Measurements from ENCODE around the gene RAB3D. TPM values are rescaled to one million over a fixed set of nuclear protein-coding genes. Genes with fewer than 3 reads are reported as not detected.
"Not testable (repeated sequence)": the region's sequence is repeated elsewhere in the genome, so short reads cannot be mapped to it uniquely, and the experiment has no call there.

Gene RAB3D
- total RNA-seq, 1 donor from 2014 or later, result 33.9 TPM

GRCh38 chr19:11323601-11324078 is 15.8 kb downstream of the RAB3D start:
- H3K27me3 ChIP-seq, result no peaks in the 10 kb centered on the region
- H3K4me1 ChIP-seq, result peaks cover 26% of the 10 kb centered on the region
- H3K4me3 ChIP-seq, result peak overlapping the region in 1 of 2 donors; percentile 9
- no peaks in the 10 kb centered on the region for H3K9me3 ChIP-seq
- DNase-seq (ENCODE audit: extremely low spot score in 2 of 2), result no peak
- TF ChIP-seq POLR2A (IDR thresholded peaks at IDR 0.05) (no peak), POLR2AphosphoS5 (IDR thresholded peaks at IDR 0.05; ENCODE audit: insufficient read depth in 1 of 2, low read depth in 1 of 2) (no peak), CTCF (IDR thresholded peaks at IDR 0.05) (no peak)
- H3K27ac ChIP-seq, result peak overlapping the region; percentile 84
- H3K36me3 ChIP-seq, result peaks cover 0 to 22% of the 10 kb centered on the region in 2 donors
- intact Hi-C loops (cut with DNase I), result no loop called here

- H3K4me1 ChIP-seq, result peaks cover 26% of the 10 kb centered on the region
Observed at GRCh38 chr19:11322269-11323024, 17.0 kb downstream of the RAB3D start.

GRCh38 chr19:11321191-11322126 is 18.0 kb downstream of the RAB3D start:
- H3K9me3 ChIP-seq, result no peaks in the 10 kb centered on the region
- H3K4me3 ChIP-seq, result no peak overlapping the region
- no peak for DNase-seq (ENCODE audit: extremely low spot score in 2 of 2)
- H3K27ac ChIP-seq, result peak overlapping the region; percentile 5
- peaks cover 26% of the 10 kb centered on the region for H3K4me1 ChIP-seq
- H3K36me3 ChIP-seq, result peaks cover 0 to 14% of the 10 kb centered on the region in 2 donors
- H3K27me3 ChIP-seq, result no peaks in the 10 kb centered on the region
- TF ChIP-seq POLR2A (IDR thresholded peaks at IDR 0.05) (no peak), CTCF (IDR thresholded peaks at IDR 0.05) (no peak), POLR2AphosphoS5 (IDR thresholded peaks at IDR 0.05; ENCODE audit: insufficient read depth in 1 of 2, low read depth in 1 of 2) (no peak)
- intact Hi-C loops (cut with DNase I), result no loop called here

More at GRCh38 chr19:11322269-11323024, 17.0 kb downstream of the RAB3D start:
- intact Hi-C loops (cut with DNase I), result no loop called here
- Histone ChIP-seq H3K27ac (peak overlapping the region; percentile 43), H3K36me3 (peaks cover 0 to 20% of the 10 kb centered on the region in 2 donors), H3K9me3 (no peaks in the 10 kb centered on the region), H3K27me3 (no peaks in the 10 kb centered on the region), H3K4me3 (no peak overlapping the region)
- no peak for DNase-seq (ENCODE audit: extremely low spot score in 2 of 2)
- TF ChIP-seq CTCF (IDR thresholded peaks at IDR 0.05) (no peak), POLR2AphosphoS5 (IDR thresholded peaks at IDR 0.05; ENCODE audit: insufficient read depth in 1 of 2, low read depth in 1 of 2) (no peak), POLR2A (IDR thresholded peaks at IDR 0.05) (no peak)

GRCh38 chr19:11320278-11320995 is 19.0 kb downstream of the RAB3D start:
- H3K9me3 ChIP-seq; DNase-seq (ENCODE audit: extremely low spot score in 2 of 2); intact Hi-C loops (cut with DNase I); H3K4me3 ChIP-seq; H3K27me3 ChIP-seq; H3K27ac ChIP-seq: not testable (repeated sequence)
- Histone ChIP-seq H3K4me1 (peaks cover 26% of the 10 kb centered on the region), H3K36me3 (peaks cover 0 to 10% of the 10 kb centered on the region in 2 donors)

- H3K4me3 ChIP-seq, result no peak overlapping the region
- intact Hi-C loops (cut with DNase I), result no loop called here
Observed at GRCh38 chr19:11306337-11306736, 33.1 kb downstream of the RAB3D start.

More at GRCh38 chr19:11306337-11306736, 33.1 kb downstream of the RAB3D start:
- TF ChIP-seq POLR2AphosphoS5 (IDR thresholded peaks at IDR 0.05; ENCODE audit: insufficient read depth in 1 of 2, low read depth in 1 of 2) (no peak), CTCF (IDR thresholded peaks at IDR 0.05) (no peak), POLR2A (IDR thresholded peaks at IDR 0.05) (no peak)
- H3K27me3 ChIP-seq, result no peaks in the 10 kb centered on the region
- H3K27ac ChIP-seq, result no peak overlapping the region
- no peaks in the 10 kb centered on the region for H3K4me1 ChIP-seq
- H3K9me3 ChIP-seq, result no peaks in the 10 kb centered on the region
- no peak for DNase-seq (ENCODE audit: extremely low spot score in 2 of 2)
- no peaks in the 10 kb centered on the region for H3K36me3 ChIP-seq

Data from vagina (tissue), 2 donors.